GM12878 (cell line): Measurements from ENCODE around the gene GLT8D2.

Source experiments
- ATF2 ChIP-seq: IDR thresholded peaks from 2 replicates; pipeline ENCODE4 v1.6.1; 2012; ENCODE audit warnings: low read length, inconsistent platforms
- E2F4 ChIP-seq: IDR thresholded peaks from 2 replicates; pipeline ENCODE4 v1.6.1; 2012; ENCODE audit warnings: low read depth, low read length, improper control_type of control experiment
- EZH2 ChIP-seq: IDR thresholded peaks from 2 replicates; pipeline ENCODE4 v1.6.1; 2012; ENCODE audit warnings: low read depth, mild to moderate bottlenecking, control low read depth, inconsistent platforms, low read length, borderline replicate concordance; ENCODE audit not compliant: control insufficient read depth
- KLF5 ChIP-seq: fragments of 450-650 bp; IDR thresholded peaks from 2 replicates; pipeline ENCODE4 v1.6.1; 2014; ENCODE audit warnings: mild to moderate bottlenecking; ENCODE audit not compliant: partially characterized antibody
- MAX ChIP-seq: IDR thresholded peaks from 2 replicates; pipeline ENCODE4 v1.6.1; 2012; ENCODE audit warnings: low read depth, low read length, improper control_type of control experiment
- SIN3A ChIP-seq: IDR thresholded peaks from 2 replicates; pipeline ENCODE4 v1.6.1; 2012; ENCODE audit warnings: low read depth, low read length, improper control_type of control experiment
- ZNF24 ChIP-seq: fragments of 450-650 bp; IDR thresholded peaks from 2 replicates; pipeline ENCODE4 v1.6.1; 2017; ENCODE audit warnings: antibody characterized with exemption, mild to moderate bottlenecking
- TF ChIP-seq, protein P1 (sequence below), 3 experiments: IDR thresholded peaks in 2 of 3; conservative IDR thresholded peaks in 1 of 3; 2 replicates each; pipeline ENCODE4 v1.5.1; 2011; ENCODE audit warnings: low read depth in 3 of 3, low read length in 3 of 3, mild to moderate bottlenecking in 3 of 3, control low read depth in 2 of 3, moderate library complexity in 2 of 3, inconsistent platforms in 1 of 3, mixed read lengths in 1 of 3; ENCODE audit not compliant: control insufficient read depth in 2 of 3, insufficient read depth in 1 of 3; ENCODE audit errors: extremely low read depth in 1 of 3

DNA sequence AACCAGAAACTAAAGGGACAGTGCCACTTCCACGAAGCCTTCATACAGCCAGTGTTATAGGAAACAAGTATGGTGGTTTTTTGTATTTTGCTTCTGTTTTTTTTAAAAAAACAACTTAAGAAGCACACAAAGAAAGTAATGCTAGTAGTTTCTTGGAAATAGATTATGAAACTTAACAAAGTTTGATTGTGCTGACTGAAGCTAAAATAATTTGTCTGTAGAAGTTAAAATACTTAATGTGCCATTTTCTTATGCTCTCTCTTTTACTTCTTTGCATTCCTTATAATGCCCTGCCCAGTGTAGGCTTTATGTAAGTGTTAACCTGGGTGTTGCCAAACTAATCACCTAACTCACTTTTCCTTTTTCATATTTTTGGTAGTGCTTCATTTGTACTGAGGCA, 30.8 kb upstream of the GLT8D2 start:
- TF ChIP-seq SIN3A (no peak), KLF5 (no peak), MAX (no peak), ATF2 (no peak), ZNF24 (no peak), EZH2 (no peak), E2F4 (no peak)
- TF ChIP-seq, protein P1, sequence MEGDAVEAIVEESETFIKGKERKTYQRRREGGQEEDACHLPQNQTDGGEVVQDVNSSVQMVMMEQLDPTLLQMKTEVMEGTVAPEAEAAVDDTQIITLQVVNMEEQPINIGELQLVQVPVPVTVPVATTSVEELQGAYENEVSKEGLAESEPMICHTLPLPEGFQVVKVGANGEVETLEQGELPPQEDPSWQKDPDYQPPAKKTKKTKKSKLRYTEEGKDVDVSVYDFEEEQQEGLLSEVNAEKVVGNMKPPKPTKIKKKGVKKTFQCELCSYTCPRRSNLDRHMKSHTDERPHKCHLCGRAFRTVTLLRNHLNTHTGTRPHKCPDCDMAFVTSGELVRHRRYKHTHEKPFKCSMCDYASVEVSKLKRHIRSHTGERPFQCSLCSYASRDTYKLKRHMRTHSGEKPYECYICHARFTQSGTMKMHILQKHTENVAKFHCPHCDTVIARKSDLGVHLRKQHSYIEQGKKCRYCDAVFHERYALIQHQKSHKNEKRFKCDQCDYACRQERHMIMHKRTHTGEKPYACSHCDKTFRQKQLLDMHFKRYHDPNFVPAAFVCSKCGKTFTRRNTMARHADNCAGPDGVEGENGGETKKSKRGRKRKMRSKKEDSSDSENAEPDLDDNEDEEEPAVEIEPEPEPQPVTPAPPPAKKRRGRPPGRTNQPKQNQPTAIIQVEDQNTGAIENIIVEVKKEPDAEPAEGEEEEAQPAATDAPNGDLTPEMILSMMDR (IDR thresholded peaks at IDR 0.05 in 2 of 3, conservative IDR thresholded peaks at IDR 0.05 in 1 of 3; ENCODE audit: control insufficient read depth in 2 of 3, extremely low read depth in 1 of 3, insufficient read depth in 1 of 3, low read depth in 3 of 3, low read length in 3 of 3) = no peak
